GM18873 (cell line): ENCODE data around the gene TRIM44.

Source experiments
- ATAC-seq: cut with Tn5 transposase; IDR thresholded peaks from one replicate; pipeline ENCODE4 v1.9.1; 2021; ENCODE audit warnings: mild to moderate bottlenecking, moderate library complexity, moderate number of reproducible peaks; ENCODE audit not compliant: unreplicated experiment, low FRiP score

The TRIM44 gene

GRCh38 chr11:35662649-35663407 lies at the start of gene TRIM44:
Gene TRIM44 (plus strand): TSS chr11:35662775. CDS start chr11:35663112, 337 bp downstream.
- ATAC-seq, result peak; percentile 88

- ATAC-seq, result no peak
Observed at GRCh38 chr11:35614939-35615569, 47.5 kb upstream of the TRIM44 start.

- ATAC-seq, result no peak
Observed at GRCh38 chr11:35615921-35616900, 46.4 kb upstream of the TRIM44 start.

- no peak for ATAC-seq
Observed at GRCh38 chr11:35617316-35617686, 45.3 kb upstream of the TRIM44 start.

- no peak for ATAC-seq
Observed at GRCh38 chr11:35617687-35618496, 44.7 kb upstream of the TRIM44 start, which contains the start of gene FJX1. Gene FJX1 (plus strand): TSS chr11:35618460. CDS start chr11:35618637, 177 bp downstream.

GRCh38 chr11:35618497-35619115 lies 44.0 kb upstream of the TRIM44 start:
- no peak for ATAC-seq

GRCh38 chr11:35619116-35619854 lies 43.3 kb upstream of the TRIM44 start:
- no peak for ATAC-seq

- ATAC-seq, result no peak
Observed at GRCh38 chr11:35619855-35620640, 42.5 kb upstream of the TRIM44 start.

- no peak for ATAC-seq
Observed at GRCh38 chr11:35620795-35621194, 41.8 kb upstream of the TRIM44 start.

GRCh38 chr11:35621620-35622019 lies 41.0 kb upstream of the TRIM44 start:
- ATAC-seq, result no peak

GRCh38 chr11:35622070-35622469 lies 40.5 kb upstream of the TRIM44 start:
- no peak for ATAC-seq

- no peak for ATAC-seq
Observed at GRCh38 chr11:35623621-35624168, 38.9 kb upstream of the TRIM44 start.

- no peak for ATAC-seq
Observed at GRCh38 chr11:35624316-35624715, 38.3 kb upstream of the TRIM44 start.

- no peak for ATAC-seq
Observed at GRCh38 chr11:35624781-35625180, 37.8 kb upstream of the TRIM44 start.

GRCh38 chr11:35626501-35626900 lies 36.1 kb upstream of the TRIM44 start:
- no peak for ATAC-seq

GRCh38 chr11:35629511-35629910 lies 33.1 kb upstream of the TRIM44 start:
- no peak for ATAC-seq

GRCh38 chr11:35629914-35630313 lies 32.7 kb upstream of the TRIM44 start:
- no peak for ATAC-seq

- no peak for ATAC-seq
Observed at GRCh38 chr11:35631891-35632290, 30.7 kb upstream of the TRIM44 start.
